Cardiac ventricle fibroblast (primary cell): ENCODE results near the gene SHISA9. TPM values are rescaled to one million over a fixed set of nuclear protein-coding genes. Genes with fewer than 3 reads are reported as not detected.

ENCODE experiments used
- total RNA-seq: library from RNA; depleted of rRNA; stranded (reverse); fragments of >200 nt; gene quantifications from 2 replicates; pipeline ENCODE4 v1.2.3, GENCODE V29; 2015

SHISA9 gene
- not detected in 2 replicates for total RNA-seq

GRCh38 chr16:12901597-12902461, at the start of gene SHISA9:
TSS of gene SHISA9 (plus strand) at chr16:12901598.

Other genes starting within 250 kb of the SHISA9 start
- gene CPPED1, start 97.7 kb upstream of the SHISA9 start, total RNA-seq, result 10.5 and 14.6 TPM in 2 replicates